ENCODE results near the gene NHS.

Gene NHS

GRCh38 chrX:17738737-17739535 lies 363.9 kb downstream of the NHS start:
- peak overlapping the region; percentile 68 for H3K4me3 ChIP-seq (replicated peaks; ENCODE audit: low read depth, low read length)
- no peak for DNase-seq (ENCODE audit: low read depth)
- no peak for TF ChIP-seq CTCF (IDR thresholded peaks at IDR 0.05; ENCODE audit: low read length, missing control alignments)

- no peak for TF ChIP-seq CTCF (IDR thresholded peaks at IDR 0.05; ENCODE audit: low read length, missing control alignments)
- no peak overlapping the region for H3K4me3 ChIP-seq (replicated peaks; ENCODE audit: low read depth, low read length)
- DNase-seq (ENCODE audit: low read depth) = no peak
Measured at GRCh38 chrX:17740137-17741122, 365.4 kb downstream of the NHS start.

- no peak for DNase-seq (ENCODE audit: low read depth)
- no peak for TF ChIP-seq CTCF (IDR thresholded peaks at IDR 0.05; ENCODE audit: low read length, missing control alignments)
- H3K4me3 ChIP-seq (replicated peaks; ENCODE audit: low read depth, low read length) = no peak overlapping the region
Measured at GRCh38 chrX:17741123-17741511, 366.1 kb downstream of the NHS start.

GRCh38 chrX:17743913-17744312 lies 368.9 kb downstream of the NHS start:
- no peak overlapping the region for H3K4me3 ChIP-seq (replicated peaks; ENCODE audit: low read depth, low read length)

GRCh38 chrX:17744896-17745523 lies 370.0 kb downstream of the NHS start:
- no peak for DNase-seq (ENCODE audit: low read depth)
- peak; percentile 22 for TF ChIP-seq CTCF (IDR thresholded peaks at IDR 0.05; ENCODE audit: low read length, missing control alignments)
- no peak overlapping the region for H3K4me3 ChIP-seq (replicated peaks; ENCODE audit: low read depth, low read length)

More at GRCh38 chrX:17743913-17744312, 368.9 kb downstream of the NHS start:
- no peak for TF ChIP-seq CTCF (IDR thresholded peaks at IDR 0.05; ENCODE audit: low read length, missing control alignments)
- DNase-seq (ENCODE audit: low read depth) = no peak

- DNase-seq (ENCODE audit: low read depth) = no peak
- H3K4me3 ChIP-seq (replicated peaks; ENCODE audit: low read depth, low read length) = no peak overlapping the region
- no peak for TF ChIP-seq CTCF (IDR thresholded peaks at IDR 0.05; ENCODE audit: low read length, missing control alignments)
Measured at GRCh38 chrX:17747692-17748091, 372.7 kb downstream of the NHS start.
